IMR-90 (cell line): Measurements from ENCODE around the gene FEM1A. TPM values are rescaled to one million over a fixed set of nuclear protein-coding genes. Genes with fewer than 3 reads are reported as not detected.

Experiments
- ATAC-seq: fragments of 200-7000 bp; cut with Tn5 transposase; 2 replicates; pipeline ENCODE4 v1.9.1; 2020; ENCODE audit warnings: low read depth, mild to moderate bottlenecking, moderate library complexity
- BruUV-seq: library from RNA; stranded (reverse); fragments of 400-500 nt; replicated peaks from 2 replicates; lab custom pipeline; 2021; lab: Mats Ljungman, UMichigan
- CTCF ChIA-PET: fragments of 300-600 bp; formaldehyde crosslinking; extraction: SDS; loops from one replicate; lab custom pipeline; 2021; ENCODE audit warnings: antibody characterized with exemption; lab: Yijun Ruan, JAX
- POLR2A ChIA-PET: fragments of 300-600 bp; sonication (Branson Sonifier 250); formaldehyde crosslinking; loops from one replicate; lab custom pipeline; 2022; ENCODE audit warnings: antibody characterized with exemption; ENCODE audit not compliant: unreplicated experiment; lab: Charles Lee
- DNase-seq: peaks from one replicate; pipeline ENCODE4 v3.0.0; 2013
- H2AFZ ChIP-seq: replicated peaks from 2 replicates; pipeline ENCODE3; 2013; ENCODE audit warnings: low read length, mild to moderate bottlenecking; ENCODE audit not compliant: poor library complexity
- H2AK5ac ChIP-seq: 2 replicates; pipeline ENCODE4 v1.6.1; 2013; ENCODE audit warnings: low read depth, low read length, inconsistent platforms
- H2AK9ac ChIP-seq: replicated peaks from 2 replicates; pipeline ENCODE3; 2013; ENCODE audit warnings: mild to moderate bottlenecking, low read depth, low read length, moderate library complexity; ENCODE audit not compliant: poor library complexity
- H2BK120ac ChIP-seq: 2 replicates; pipeline ENCODE4 v1.6.1; 2013; ENCODE audit warnings: low read depth, low read length, inconsistent platforms
- H2BK15ac ChIP-seq: 3 replicates; pipeline ENCODE4 v1.6.1; 2013; ENCODE audit warnings: low read depth, low read length, inconsistent platforms
- H2BK20ac ChIP-seq: 2 replicates; pipeline ENCODE4 v1.6.1; 2013; ENCODE audit warnings: low read depth, mild to moderate bottlenecking, inconsistent platforms, low read length, moderate library complexity
- H2BK5ac ChIP-seq: 2 replicates; pipeline ENCODE4 v1.6.1; 2013; ENCODE audit warnings: mild to moderate bottlenecking, low read depth, low read length, inconsistent platforms; ENCODE audit not compliant: poor library complexity, severe bottlenecking
- H3K14ac ChIP-seq: replicated peaks from 2 replicates; pipeline ENCODE4 v1.6.1; 2013; ENCODE audit warnings: low read depth, low read length, inconsistent platforms
- H3K18ac ChIP-seq: 2 replicates; pipeline ENCODE4 v1.6.1; 2013; ENCODE audit warnings: low read depth, low read length, control low read depth
- H3K23ac ChIP-seq: 2 replicates; pipeline ENCODE4 v1.6.1; 2013; ENCODE audit warnings: low read depth, low read length, inconsistent platforms
- H3K27ac ChIP-seq: 2 replicates; pipeline ENCODE4 v1.5.1; 2013; ENCODE audit warnings: mild to moderate bottlenecking, control low read depth, low read length; ENCODE audit not compliant: insufficient read depth
- H3K27me3 ChIP-seq: 2 replicates; pipeline ENCODE4 v1.6.1; 2013; ENCODE audit warnings: low read length; ENCODE audit not compliant: control insufficient read depth, insufficient read depth
- H3K36me3 ChIP-seq: 2 replicates; pipeline ENCODE4 v1.6.1; 2013; ENCODE audit warnings: low read length, mixed read lengths; ENCODE audit not compliant: control insufficient read depth, insufficient read depth
- H3K4ac ChIP-seq: 2 replicates; pipeline ENCODE4 v1.6.1; 2013; ENCODE audit warnings: low read depth, low read length, inconsistent platforms
- H3K4me1 ChIP-seq: 2 replicates; pipeline ENCODE4 v1.6.1; 2013; ENCODE audit warnings: low read length, mixed read lengths; ENCODE audit not compliant: control insufficient read depth, insufficient read depth
- H3K4me2 ChIP-seq: 2 replicates; pipeline ENCODE4 v1.6.1; 2013; ENCODE audit warnings: low read depth, mild to moderate bottlenecking, control low read depth, low read length, moderate library complexity
- H3K4me3 ChIP-seq: 2 replicates; pipeline ENCODE4 v1.5.1; 2013; ENCODE audit warnings: low read depth, mild to moderate bottlenecking, control low read depth, low read length, moderate library complexity; ENCODE audit not compliant: insufficient read depth
- H3K56ac ChIP-seq: 2 replicates; pipeline ENCODE4 v1.6.1; 2013; ENCODE audit warnings: low read length, inconsistent platforms; ENCODE audit not compliant: insufficient read depth; ENCODE audit errors: extremely low read depth
- H3K79me1 ChIP-seq, 2 experiments: 2 replicates each; pipeline ENCODE4 v1.6.1; 2013; ENCODE audit warnings: low read length in 2 of 2, inconsistent platforms in 1 of 2, low read depth in 1 of 2
- H3K9ac ChIP-seq: 2 replicates; pipeline ENCODE4 v1.6.1; 2013; ENCODE audit warnings: low read depth, low read length, control low read depth
- H3K9me1 ChIP-seq: 2 replicates; pipeline ENCODE4 v1.6.1; 2013; ENCODE audit warnings: low read length, inconsistent platforms; ENCODE audit not compliant: insufficient read depth
- H3K9me3 ChIP-seq: 2 replicates; pipeline ENCODE4 v1.6.1; 2013; ENCODE audit warnings: low read length; ENCODE audit not compliant: control insufficient read depth, insufficient read depth
- H4K20me1 ChIP-seq: 2 replicates; pipeline ENCODE4 v1.6.1; 2013; ENCODE audit warnings: low read length, inconsistent platforms; ENCODE audit not compliant: insufficient read depth
- H4K5ac ChIP-seq: 2 replicates; pipeline ENCODE4 v1.6.1; 2013; ENCODE audit warnings: mild to moderate bottlenecking, low read depth, low read length, control low read depth
- H4K8ac ChIP-seq, 2 experiments: 2 replicates each; pipeline ENCODE4 v1.6.1; 2013; ENCODE audit warnings: low read depth in 2 of 2, low read length in 2 of 2, control low read depth in 1 of 2, inconsistent platforms in 1 of 2
- H4K91ac ChIP-seq: 2 replicates; pipeline ENCODE4 v1.6.1; 2013; ENCODE audit warnings: low read depth, low read length, inconsistent platforms; ENCODE audit not compliant: insufficient read depth
- CHD1 ChIP-seq: IDR thresholded peaks from 2 replicates; pipeline ENCODE4 v1.6.1; 2012; ENCODE audit warnings: low read depth, low read length, improper control_type of control experiment
- FOS ChIP-seq: fragments of 150-350 bp; IDR thresholded peaks from 2 replicates; pipeline ENCODE4 v1.6.1; 2016; ENCODE audit warnings: low read depth, low read length
- MAZ ChIP-seq: IDR thresholded peaks from 2 replicates; pipeline ENCODE4 v1.6.1; 2012; ENCODE audit warnings: low read depth, mild to moderate bottlenecking, low read length, improper control_type of control experiment, moderate library complexity, borderline replicate concordance
- RAD21 ChIP-seq: IDR thresholded peaks from 2 replicates; pipeline ENCODE4 v1.6.1; 2012; ENCODE audit warnings: low read length, improper control_type of control experiment
- RCOR1 ChIP-seq: IDR thresholded peaks from 2 replicates; pipeline ENCODE4 v1.6.1; 2012; ENCODE audit warnings: mild to moderate bottlenecking, low read length, improper control_type of control experiment; ENCODE audit not compliant: insufficient replicate concordance
- WGBS, 2 experiments: methylation state at CpG; one replicate each; pipeline versions ENCODE4 v1.1.5 to v1.1.7; 2013; ENCODE audit warnings: missing lambda C conversion rate in 2 of 2; ENCODE audit not compliant: insufficient read length in 1 of 2; ENCODE audit errors: extremely low coverage in 2 of 2; 5-methylcytosine and 5-hydroxymethylcytosine counted together
- dilution Hi-C: fragments of 300-500 bp; cut with HindIII; formaldehyde crosslinking; loops from one replicate; pipeline ENCODE4 v1.14.3; 2018; ENCODE audit warnings: low sequenced_read_pairs; ENCODE audit not compliant: unreplicated experiment
- in situ Hi-C: fragments of 300-500 bp; cut with MboI; formaldehyde crosslinking; loops from 3 replicates; pipeline ENCODE4 v1.14.3; 2019; ENCODE audit warnings: low sequenced_read_pairs, inconsistent platforms, mixed read lengths
- intact Hi-C: fragments of 100-400 bp; cut with micrococcal nuclease; formaldehyde crosslinking; loops from 2 replicates; pipeline ENCODE4 v1.10.0; 2022
- polyA plus RNA-seq, 3 experiments: library from polyadenylated mRNA; depleted of rRNA; stranded (reverse); fragments of >200 nt; gene quantifications; 2 replicates each; pipeline ENCODE4 v1.2.3, GENCODE V29; 2012; ENCODE audit warnings: low replicate concordance in 1 of 3
- total RNA-seq: library from RNA; depleted of rRNA; stranded (reverse); fragments of >200 nt; gene quantifications from 2 replicates; pipeline ENCODE4 v1.2.3, GENCODE V29; 2012

FEM1A gene
- total and polyA plus RNA-seq, 2 of the 4 experiments (the other 2 are of a cell fraction): 5.3 to 8.8 TPM

DNA sequence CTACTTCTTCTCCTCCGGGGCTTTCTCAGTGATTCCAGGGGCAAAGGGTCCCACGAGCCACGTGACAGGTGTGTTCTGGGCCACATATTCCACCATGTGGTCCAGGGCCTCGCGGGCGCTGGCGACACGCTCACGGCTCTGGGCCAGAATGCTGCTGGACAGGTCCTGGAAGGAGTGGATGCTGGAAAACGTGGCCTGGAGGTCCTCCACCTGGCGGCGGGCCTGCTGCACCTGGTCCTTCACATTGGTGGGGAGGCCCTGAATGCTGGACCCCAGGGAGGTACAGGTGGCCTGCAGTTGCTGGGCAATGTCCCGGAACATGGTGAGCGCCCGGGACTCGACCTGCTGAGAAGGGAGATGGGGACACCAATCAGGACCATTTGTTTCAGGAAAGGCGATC lies 47.7 kb downstream of the FEM1A start:
- H3K4me3 ChIP-seq: no peak overlapping the region
- no peak overlapping the region for H4K8ac ChIP-seq
- peaks cover 12 to 23% of the 10 kb centered on the region in 2 experiments for H3K79me1 ChIP-seq
- H2BK20ac ChIP-seq: no peak overlapping the region
- DNase-seq (no peak), ATAC-seq (no peak)
- H4K91ac ChIP-seq: no peak overlapping the region
- ChIA-PET POLR2A (no interaction called here), CTCF (no interaction called here)
- no peak overlapping the region for H3K18ac ChIP-seq
- H4K5ac ChIP-seq: no peak overlapping the region
- no peak overlapping the region for H2AK9ac ChIP-seq
- H3K4me2 ChIP-seq: no peak overlapping the region
- H2AFZ ChIP-seq: peak overlapping the region; percentile 21
- no peak overlapping the region for H3K4ac ChIP-seq
- H3K27me3 ChIP-seq: no peaks in the 10 kb centered on the region
- no peak overlapping the region for H3K9ac ChIP-seq
- BruUV-seq: no TSS peak
- no peak overlapping the region for H2AK5ac ChIP-seq
- H2BK5ac ChIP-seq: no peak overlapping the region
- H4K20me1 ChIP-seq: peaks cover 8% of the 10 kb centered on the region; the same call in 1 of the 2 replicates
- WGBS, 2 experiments: 98% methylated on average over 13 of the region's 17 CpGs; no CpG with 5 or more reads in 1 of the 2 experiments
- peaks cover 46% of the 10 kb centered on the region for H3K36me3 ChIP-seq
- H3K56ac ChIP-seq: no peak overlapping the region
- no peak overlapping the region for H3K27ac ChIP-seq
- H3K9me3 ChIP-seq: no peaks in the 10 kb centered on the region
- no peak for TF ChIP-seq RCOR1
- no peak for TF ChIP-seq FOS
- TF ChIP-seq RAD21: no peak
- no peak for TF ChIP-seq MAZ
- no peak for TF ChIP-seq CHD1
- intact Hi-C loops: no loop called here
- H2BK15ac ChIP-seq: no peak overlapping the region
- dilution Hi-C loops: no loop called here
- no peak overlapping the region for H3K23ac ChIP-seq
- H3K14ac ChIP-seq: no peak overlapping the region
- no peaks in the 10 kb centered on the region for H3K4me1 ChIP-seq
- in situ Hi-C loops: no loop called here
- no peak overlapping the region for H2BK120ac ChIP-seq
- H3K9me1 ChIP-seq: peaks cover 4% of the 10 kb centered on the region; the same call in 1 of the 2 replicates
